K562 (cell line): Measurements from ENCODE around the gene ACVR2B. TPM values are rescaled to one million over a fixed set of nuclear protein-coding genes. Genes with fewer than 3 reads are reported as not detected.

ENCODE experiments used
- GATAD2A ChIP-seq: fragments of 450-650 bp; IDR thresholded peaks from 2 replicates; pipeline ENCODE4 v1.6.1; 2017
- HDAC2 ChIP-seq: fragments of 450-650 bp; IDR thresholded peaks from 2 replicates; pipeline ENCODE4 v1.6.1; 2016; ENCODE audit warnings: mild to moderate bottlenecking
- HMGN3 ChIP-seq: IDR thresholded peaks from 2 replicates; pipeline ENCODE4 v1.6.1; 2011; ENCODE audit warnings: borderline replicate concordance, low read depth, mild to moderate bottlenecking, mixed read lengths, low read length; ENCODE audit not compliant: insufficient read length; ENCODE audit errors: extremely low read depth
- KDM2B ChIP-seq: fragments of 250-450 bp; sonication (Bioruptor Pico); IDR thresholded peaks from 2 replicates; pipeline ENCODE4 v1.8.0; 2021; ENCODE audit warnings: mild to moderate bottlenecking, moderate library complexity
- MTA3 ChIP-seq: fragments of 450-650 bp; formaldehyde crosslinking; IDR thresholded peaks from 2 replicates; pipeline ENCODE4 v1.6.1; 2017; ENCODE audit warnings: mild to moderate bottlenecking, borderline replicate concordance
- PHTF2 ChIP-seq: fragments of 250-450 bp; sonication (Bioruptor Pico); IDR thresholded peaks from 2 replicates; pipeline ENCODE4 v1.5.0; 2021; ENCODE audit warnings: mild to moderate bottlenecking
- RBM22 ChIP-seq: fragments of 200-400 bp; formaldehyde crosslinking; IDR thresholded peaks from 2 replicates; pipeline ENCODE4 v1.6.1; 2018; ENCODE audit warnings: low read length, low read depth; ENCODE audit not compliant: poor library complexity, severe bottlenecking
- SMARCB1 ChIP-seq: IDR thresholded peaks from 2 replicates; pipeline ENCODE4 v1.6.1; 2011; ENCODE audit warnings: improper control_type of control experiment, low read depth; ENCODE audit not compliant: insufficient read length
- XRCC5 ChIP-seq: fragments of 200-400 bp; formaldehyde crosslinking; IDR thresholded peaks from 2 replicates; pipeline ENCODE4 v1.6.1; 2017; ENCODE audit warnings: low read depth, mild to moderate bottlenecking, low read length
- ZNF263 ChIP-seq: sonication (generic); formaldehyde crosslinking; IDR thresholded peaks from 2 replicates; pipeline ENCODE4 v1.8.0; 2022; ENCODE audit warnings: mild to moderate bottlenecking, missing genetic modification reagents, borderline replicate concordance
- ZNF431 ChIP-seq: sonication (generic); formaldehyde crosslinking; IDR thresholded peaks from 2 replicates; pipeline ENCODE4 v1.8.0; 2022; ENCODE audit warnings: mild to moderate bottlenecking, missing genetic modification reagents
- polyA plus RNA-seq, 8 experiments: library from polyadenylated mRNA; depleted of rRNA in 4 of 8; stranded (reverse) in 5 of 8; unstranded in 3 of 8; fragments of >200 nt; fragmentation: Nextera tagmentation in 2 of 8; fragmentation: Illumina TruSeq in 1 of 8; extraction: Ambion mirVana in 2 of 8; extraction: Trizol in 1 of 8; gene quantifications; 2 replicates each; pipeline versions ENCODE4 v1.2.1 to v1.2.3, GENCODE V29; 2011 to 2014; ENCODE audit warnings: inconsistent platforms in 1 of 8, missing spikeins in 1 of 8
- total RNA-seq, 7 experiments: library from RNA; depleted of rRNA in 6 of 7; stranded (reverse); fragments of >200 nt in 6 of 7; fragmentation: Illumina TruSeq in 2 of 7; extraction: Trizol in 2 of 7; gene quantifications; 2 replicates each; pipeline versions ENCODE4 v1.2.1 to v1.2.3, GENCODE V29; 2011 to 2021; ENCODE audit warnings: low replicate concordance in 1 of 7
- TF ChIP-seq, protein P1 (sequence below): sonication (generic); formaldehyde crosslinking; IDR thresholded peaks from 2 replicates; pipeline ENCODE4 v1.8.0; 2023; ENCODE audit warnings: mild to moderate bottlenecking, missing genetic modification reagents
- TF ChIP-seq, protein P2 (sequence below): sonication (generic); formaldehyde crosslinking; IDR thresholded peaks from 2 replicates; pipeline ENCODE4 v1.8.1; 2023; ENCODE audit warnings: mild to moderate bottlenecking, missing genetic modification reagents
- TF ChIP-seq, protein P3 (sequence below): fragments of 450-650 bp; IDR thresholded peaks from 2 replicates; pipeline ENCODE4 v1.7.1; 2018; ENCODE audit warnings: mild to moderate bottlenecking, low read depth; ENCODE audit not compliant: partially characterized antibody
- TF ChIP-seq, protein P4 (sequence below): fragments of 250-450 bp; sonication (Bioruptor Pico); IDR thresholded peaks from 2 replicates; pipeline ENCODE4 v1.4.0; 2020
- TF ChIP-seq, protein P5 (sequence below): sonication (generic); formaldehyde crosslinking; IDR thresholded peaks from 2 replicates; pipeline ENCODE4 v1.8.1; 2023; ENCODE audit warnings: mild to moderate bottlenecking, missing genetic modification reagents, moderate library complexity

Gene ACVR2B
- total and polyA plus RNA-seq, 9 of the 15 experiments (the other 6 are each of a cell fraction or from before 2014, with no cell fraction given) = 1.8 to 23.7 (median 7.1) TPM

DNA sequence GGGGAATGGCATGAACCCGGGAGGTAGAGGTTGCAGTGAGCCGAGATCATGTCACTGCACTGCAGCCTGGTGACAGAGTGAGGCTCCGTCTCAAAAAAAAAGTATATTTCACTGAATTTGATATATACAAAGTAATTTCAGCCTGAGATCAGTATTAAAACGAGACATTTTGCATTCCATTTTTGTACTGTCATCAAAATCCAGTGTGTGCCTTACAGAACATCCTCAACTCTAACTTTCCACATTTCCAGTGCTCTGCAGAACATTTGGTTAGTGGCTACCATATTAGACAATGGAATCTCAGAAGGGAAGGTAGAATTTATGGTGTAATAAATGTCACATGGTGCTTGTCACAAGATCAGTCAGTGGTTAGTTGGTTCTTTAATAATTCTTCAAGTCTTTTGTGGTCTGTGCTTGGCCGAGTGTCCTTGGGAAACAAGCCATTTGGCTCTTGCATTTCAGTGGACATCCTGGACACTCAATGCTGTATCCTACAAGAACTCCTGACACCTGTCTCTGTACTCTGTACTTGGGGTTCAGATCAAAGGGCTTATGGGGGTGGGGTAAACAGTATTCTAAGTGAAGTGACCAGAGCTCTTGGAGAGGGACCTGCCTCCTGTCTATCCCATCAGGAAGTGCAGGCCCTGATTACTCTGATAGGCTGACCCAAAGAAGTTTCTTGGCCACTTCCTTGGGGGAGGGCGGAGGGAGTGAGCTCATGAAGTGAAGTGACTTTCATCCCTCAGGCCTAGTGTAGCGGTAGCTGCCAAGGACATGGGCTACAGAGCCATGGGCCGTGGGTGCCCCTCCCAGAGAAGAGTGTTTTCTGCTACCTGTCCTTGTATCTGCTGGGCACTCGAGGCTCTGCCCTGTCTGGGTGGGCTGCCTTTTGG lies 3.7 kb downstream of the ACVR2B start (continued):
- TF ChIP-seq, protein P1, sequence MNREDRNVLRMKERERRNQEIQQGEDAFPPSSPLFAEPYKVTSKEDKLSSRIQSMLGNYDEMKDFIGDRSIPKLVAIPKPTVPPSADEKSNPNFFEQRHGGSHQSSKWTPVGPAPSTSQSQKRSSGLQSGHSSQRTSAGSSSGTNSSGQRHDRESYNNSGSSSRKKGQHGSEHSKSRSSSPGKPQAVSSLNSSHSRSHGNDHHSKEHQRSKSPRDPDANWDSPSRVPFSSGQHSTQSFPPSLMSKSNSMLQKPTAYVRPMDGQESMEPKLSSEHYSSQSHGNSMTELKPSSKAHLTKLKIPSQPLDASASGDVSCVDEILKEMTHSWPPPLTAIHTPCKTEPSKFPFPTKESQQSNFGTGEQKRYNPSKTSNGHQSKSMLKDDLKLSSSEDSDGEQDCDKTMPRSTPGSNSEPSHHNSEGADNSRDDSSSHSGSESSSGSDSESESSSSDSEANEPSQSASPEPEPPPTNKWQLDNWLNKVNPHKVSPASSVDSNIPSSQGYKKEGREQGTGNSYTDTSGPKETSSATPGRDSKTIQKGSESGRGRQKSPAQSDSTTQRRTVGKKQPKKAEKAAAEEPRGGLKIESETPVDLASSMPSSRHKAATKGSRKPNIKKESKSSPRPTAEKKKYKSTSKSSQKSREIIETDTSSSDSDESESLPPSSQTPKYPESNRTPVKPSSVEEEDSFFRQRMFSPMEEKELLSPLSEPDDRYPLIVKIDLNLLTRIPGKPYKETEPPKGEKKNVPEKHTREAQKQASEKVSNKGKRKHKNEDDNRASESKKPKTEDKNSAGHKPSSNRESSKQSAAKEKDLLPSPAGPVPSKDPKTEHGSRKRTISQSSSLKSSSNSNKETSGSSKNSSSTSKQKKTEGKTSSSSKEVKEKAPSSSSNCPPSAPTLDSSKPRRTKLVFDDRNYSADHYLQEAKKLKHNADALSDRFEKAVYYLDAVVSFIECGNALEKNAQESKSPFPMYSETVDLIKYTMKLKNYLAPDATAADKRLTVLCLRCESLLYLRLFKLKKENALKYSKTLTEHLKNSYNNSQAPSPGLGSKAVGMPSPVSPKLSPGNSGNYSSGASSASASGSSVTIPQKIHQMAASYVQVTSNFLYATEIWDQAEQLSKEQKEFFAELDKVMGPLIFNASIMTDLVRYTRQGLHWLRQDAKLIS (CRISPR knock-in tag) = no peak
- TF ChIP-seq PHTF2 (CRISPR knock-in tag) (no peak), RBM22 (no peak), ZNF431 (CRISPR knock-in tag) (no peak), ZNF263 (CRISPR knock-in tag) (no peak), MTA3 (no peak), HDAC2 (no peak), KDM2B (CRISPR knock-in tag) (no peak), XRCC5 (no peak), GATAD2A (no peak), SMARCB1 (no peak), HMGN3 (no peak)
- TF ChIP-seq, protein P2, sequence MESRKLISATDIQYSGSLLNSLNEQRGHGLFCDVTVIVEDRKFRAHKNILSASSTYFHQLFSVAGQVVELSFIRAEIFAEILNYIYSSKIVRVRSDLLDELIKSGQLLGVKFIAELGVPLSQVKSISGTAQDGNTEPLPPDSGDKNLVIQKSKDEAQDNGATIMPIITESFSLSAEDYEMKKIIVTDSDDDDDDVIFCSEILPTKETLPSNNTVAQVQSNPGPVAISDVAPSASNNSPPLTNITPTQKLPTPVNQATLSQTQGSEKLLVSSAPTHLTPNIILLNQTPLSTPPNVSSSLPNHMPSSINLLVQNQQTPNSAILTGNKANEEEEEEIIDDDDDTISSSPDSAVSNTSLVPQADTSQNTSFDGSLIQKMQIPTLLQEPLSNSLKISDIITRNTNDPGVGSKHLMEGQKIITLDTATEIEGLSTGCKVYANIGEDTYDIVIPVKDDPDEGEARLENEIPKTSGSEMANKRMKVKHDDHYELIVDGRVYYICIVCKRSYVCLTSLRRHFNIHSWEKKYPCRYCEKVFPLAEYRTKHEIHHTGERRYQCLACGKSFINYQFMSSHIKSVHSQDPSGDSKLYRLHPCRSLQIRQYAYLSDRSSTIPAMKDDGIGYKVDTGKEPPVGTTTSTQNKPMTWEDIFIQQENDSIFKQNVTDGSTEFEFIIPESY (CRISPR knock-in tag) = peak; percentile 38; the same call in 1 of the 2 replicates
- TF ChIP-seq, protein P3, sequence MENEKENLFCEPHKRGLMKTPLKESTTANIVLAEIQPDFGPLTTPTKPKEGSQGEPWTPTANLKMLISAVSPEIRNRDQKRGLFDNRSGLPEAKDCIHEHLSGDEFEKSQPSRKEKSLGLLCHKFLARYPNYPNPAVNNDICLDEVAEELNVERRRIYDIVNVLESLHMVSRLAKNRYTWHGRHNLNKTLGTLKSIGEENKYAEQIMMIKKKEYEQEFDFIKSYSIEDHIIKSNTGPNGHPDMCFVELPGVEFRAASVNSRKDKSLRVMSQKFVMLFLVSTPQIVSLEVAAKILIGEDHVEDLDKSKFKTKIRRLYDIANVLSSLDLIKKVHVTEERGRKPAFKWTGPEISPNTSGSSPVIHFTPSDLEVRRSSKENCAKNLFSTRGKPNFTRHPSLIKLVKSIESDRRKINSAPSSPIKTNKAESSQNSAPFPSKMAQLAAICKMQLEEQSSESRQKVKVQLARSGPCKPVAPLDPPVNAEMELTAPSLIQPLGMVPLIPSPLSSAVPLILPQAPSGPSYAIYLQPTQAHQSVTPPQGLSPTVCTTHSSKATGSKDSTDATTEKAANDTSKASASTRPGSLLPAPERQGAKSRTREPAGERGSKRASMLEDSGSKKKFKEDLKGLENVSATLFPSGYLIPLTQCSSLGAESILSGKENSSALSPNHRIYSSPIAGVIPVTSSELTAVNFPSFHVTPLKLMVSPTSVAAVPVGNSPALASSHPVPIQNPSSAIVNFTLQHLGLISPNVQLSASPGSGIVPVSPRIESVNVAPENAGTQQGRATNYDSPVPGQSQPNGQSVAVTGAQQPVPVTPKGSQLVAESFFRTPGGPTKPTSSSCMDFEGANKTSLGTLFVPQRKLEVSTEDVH = no peak
- TF ChIP-seq, protein P4, sequence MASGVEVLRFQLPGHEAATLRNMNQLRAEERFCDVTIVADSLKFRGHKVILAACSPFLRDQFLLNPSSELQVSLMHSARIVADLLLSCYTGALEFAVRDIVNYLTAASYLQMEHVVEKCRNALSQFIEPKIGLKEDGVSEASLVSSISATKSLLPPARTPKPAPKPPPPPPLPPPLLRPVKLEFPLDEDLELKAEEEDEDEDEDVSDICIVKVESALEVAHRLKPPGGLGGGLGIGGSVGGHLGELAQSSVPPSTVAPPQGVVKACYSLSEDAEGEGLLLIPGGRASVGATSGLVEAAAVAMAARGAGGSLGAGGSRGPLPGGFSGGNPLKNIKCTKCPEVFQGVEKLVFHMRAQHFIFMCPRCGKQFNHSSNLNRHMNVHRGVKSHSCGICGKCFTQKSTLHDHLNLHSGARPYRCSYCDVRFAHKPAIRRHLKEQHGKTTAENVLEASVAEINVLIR (CRISPR knock-in tag) = no peak
- TF ChIP-seq, protein P5, sequence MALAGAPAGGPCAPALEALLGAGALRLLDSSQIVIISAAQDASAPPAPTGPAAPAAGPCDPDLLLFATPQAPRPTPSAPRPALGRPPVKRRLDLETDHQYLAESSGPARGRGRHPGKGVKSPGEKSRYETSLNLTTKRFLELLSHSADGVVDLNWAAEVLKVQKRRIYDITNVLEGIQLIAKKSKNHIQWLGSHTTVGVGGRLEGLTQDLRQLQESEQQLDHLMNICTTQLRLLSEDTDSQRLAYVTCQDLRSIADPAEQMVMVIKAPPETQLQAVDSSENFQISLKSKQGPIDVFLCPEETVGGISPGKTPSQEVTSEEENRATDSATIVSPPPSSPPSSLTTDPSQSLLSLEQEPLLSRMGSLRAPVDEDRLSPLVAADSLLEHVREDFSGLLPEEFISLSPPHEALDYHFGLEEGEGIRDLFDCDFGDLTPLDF (CRISPR knock-in tag) = no peak
